Ovary (tissue), 9 donors: ENCODE measurements around the gene CALY. TPM values are rescaled to one million over a fixed set of nuclear protein-coding genes. Genes with fewer than 3 reads are reported as not detected.

Experiments
- DNase-seq, 5 donors: peaks; one replicate each; pipeline ENCODE4 v3.0.0-alpha.2; 2019 to 2020
- H3K27ac ChIP-seq, 2 donors: fragments of 200-600 bp; one replicate each; pipeline versions ENCODE4 v1.5.1 to v1.8.0; 2019 to 2022
- H3K27me3 ChIP-seq: fragments of 200-600 bp; one replicate; pipeline ENCODE4 v1.8.0; 2022
- H3K36me3 ChIP-seq: fragments of 200-600 bp; sonication (generic); one replicate; pipeline ENCODE4 v1.5.1; 2019
- H3K4me1 ChIP-seq: one replicate; pipeline ENCODE4 v1.8.1; 2013; ENCODE audit warnings: mild to moderate bottlenecking, moderate library complexity; ENCODE audit not compliant: insufficient read depth
- H3K4me3 ChIP-seq: fragments of 200-600 bp; sonication (generic); one replicate; pipeline ENCODE4 v1.5.1; 2017
- H3K9me3 ChIP-seq, 2 donors: fragments of 200-600 bp in 1 of 2; sonication (generic) in 1 of 2; one replicate each; pipeline versions ENCODE4 v1.5.1 to v1.8.1; 2013 to 2019; ENCODE audit warnings: mild to moderate bottlenecking in 1 of 2, moderate library complexity in 1 of 2
- EP300 ChIP-seq: sonication (generic); formaldehyde crosslinking; IDR thresholded peaks from one replicate; pipeline ENCODE4 v1.6.1; 2017; ENCODE audit warnings: antibody characterized with exemption
- POLR2A ChIP-seq: fragments of 450-650 bp; IDR thresholded peaks from one replicate; pipeline ENCODE4 v1.6.1; 2017; ENCODE audit warnings: antibody characterized with exemption, mild to moderate bottlenecking, moderate library complexity
- WGBS, 3 donors: extraction: QIAGEN DNeasy Blood & Tissue Kit in 1 of 3; methylation state at CpG; one replicate each; pipeline versions ENCODE4 v1.1.5 to v1.1.7; 2013 to 2017; 5-methylcytosine and 5-hydroxymethylcytosine counted together
- intact Hi-C, 4 donors: fragments of 100-400 bp; cut with DNase I; formaldehyde crosslinking; loops; one replicate each; pipeline versions ENCODE4 v1.11.0 to v1.15.1; 2022 to 2023
- polyA plus RNA-seq, 2 donors: library from polyadenylated mRNA; stranded (reverse); fragments of 200-250 nt in 1 of 2; fragments of 350-450 nt in 1 of 2; fragmentation: Illumina TruSeq in 1 of 2; extraction: RNeasy Lipid Tissue Mini Kit (QIAGEN cat#74804) in 1 of 2; gene quantifications; one replicate each; pipeline ENCODE4 v1.2.3, GENCODE V29; 2013 to 2014
- total RNA-seq, 7 donors: library from RNA; depleted of rRNA in 2 of 7; stranded (reverse); fragments of >200 nt in 2 of 7; fragmentation: NEBNext Ultra II Directional in 3 of 7; extraction: Animal tissue kit (Norgen Biotek cat#: 25700) in 3 of 7; gene quantifications; one replicate each; pipeline versions ENCODE4 v1.1.0 to v1.2.4, GENCODE V29; 2016 to 2023
- TF ChIP-seq, protein P1 (sequence below), 3 donors: fragments of 450-650 bp in 2 of 3; fragments of 200-600 bp in 1 of 3; IDR thresholded peaks; one replicate each; pipeline versions ENCODE4 v1.5.1 to v1.8.0; 2016 to 2022; ENCODE audit warnings: antibody characterized with exemption in 3 of 3, mild to moderate bottlenecking in 1 of 3
- donor health status: DM: no; HTN: no; CAD: no; lungs with moderate emphysema.
- donor health status: DM: no; HTN: no; CAD: no.
- donor health status: Bipolar disorder and iron deficiency.
- donor health status: DM: yes; HTN: yes; CAD: no.
- donor health status: DM: no; HTN: no; CAD: no.
- donor health status: DM: yes; HTN: yes; CAD: no.

Gene CALY
- total and polyA plus RNA-seq, 9 donors, result 0.69 TPM; not detected in 8

- WGBS, 3 donors, result 87 to 97% (median 96%) methylated on average over 8 of the region's 8 CpGs
- H3K4me1 ChIP-seq, result peaks cover 5% of the 10 kb centered on the region
- no peaks in the 10 kb centered on the region for H3K27me3 ChIP-seq
- no peaks in the 10 kb centered on the region for H3K9me3 ChIP-seq
- DNase-seq, result no peak
- intact Hi-C loops, result no loop called here
- H3K36me3 ChIP-seq, result no peaks in the 10 kb centered on the region
- no peak for TF ChIP-seq POLR2A
- TF ChIP-seq, protein P1, sequence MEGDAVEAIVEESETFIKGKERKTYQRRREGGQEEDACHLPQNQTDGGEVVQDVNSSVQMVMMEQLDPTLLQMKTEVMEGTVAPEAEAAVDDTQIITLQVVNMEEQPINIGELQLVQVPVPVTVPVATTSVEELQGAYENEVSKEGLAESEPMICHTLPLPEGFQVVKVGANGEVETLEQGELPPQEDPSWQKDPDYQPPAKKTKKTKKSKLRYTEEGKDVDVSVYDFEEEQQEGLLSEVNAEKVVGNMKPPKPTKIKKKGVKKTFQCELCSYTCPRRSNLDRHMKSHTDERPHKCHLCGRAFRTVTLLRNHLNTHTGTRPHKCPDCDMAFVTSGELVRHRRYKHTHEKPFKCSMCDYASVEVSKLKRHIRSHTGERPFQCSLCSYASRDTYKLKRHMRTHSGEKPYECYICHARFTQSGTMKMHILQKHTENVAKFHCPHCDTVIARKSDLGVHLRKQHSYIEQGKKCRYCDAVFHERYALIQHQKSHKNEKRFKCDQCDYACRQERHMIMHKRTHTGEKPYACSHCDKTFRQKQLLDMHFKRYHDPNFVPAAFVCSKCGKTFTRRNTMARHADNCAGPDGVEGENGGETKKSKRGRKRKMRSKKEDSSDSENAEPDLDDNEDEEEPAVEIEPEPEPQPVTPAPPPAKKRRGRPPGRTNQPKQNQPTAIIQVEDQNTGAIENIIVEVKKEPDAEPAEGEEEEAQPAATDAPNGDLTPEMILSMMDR (IDR thresholded peaks at IDR 0.05), result no peak
- no peak for TF ChIP-seq EP300
- no peak overlapping the region for H3K27ac ChIP-seq
- no peak overlapping the region for H3K4me3 ChIP-seq
Observed at GRCh38 chr10:133381036-133381435, 44.3 kb upstream of the CALY start.

DNA sequence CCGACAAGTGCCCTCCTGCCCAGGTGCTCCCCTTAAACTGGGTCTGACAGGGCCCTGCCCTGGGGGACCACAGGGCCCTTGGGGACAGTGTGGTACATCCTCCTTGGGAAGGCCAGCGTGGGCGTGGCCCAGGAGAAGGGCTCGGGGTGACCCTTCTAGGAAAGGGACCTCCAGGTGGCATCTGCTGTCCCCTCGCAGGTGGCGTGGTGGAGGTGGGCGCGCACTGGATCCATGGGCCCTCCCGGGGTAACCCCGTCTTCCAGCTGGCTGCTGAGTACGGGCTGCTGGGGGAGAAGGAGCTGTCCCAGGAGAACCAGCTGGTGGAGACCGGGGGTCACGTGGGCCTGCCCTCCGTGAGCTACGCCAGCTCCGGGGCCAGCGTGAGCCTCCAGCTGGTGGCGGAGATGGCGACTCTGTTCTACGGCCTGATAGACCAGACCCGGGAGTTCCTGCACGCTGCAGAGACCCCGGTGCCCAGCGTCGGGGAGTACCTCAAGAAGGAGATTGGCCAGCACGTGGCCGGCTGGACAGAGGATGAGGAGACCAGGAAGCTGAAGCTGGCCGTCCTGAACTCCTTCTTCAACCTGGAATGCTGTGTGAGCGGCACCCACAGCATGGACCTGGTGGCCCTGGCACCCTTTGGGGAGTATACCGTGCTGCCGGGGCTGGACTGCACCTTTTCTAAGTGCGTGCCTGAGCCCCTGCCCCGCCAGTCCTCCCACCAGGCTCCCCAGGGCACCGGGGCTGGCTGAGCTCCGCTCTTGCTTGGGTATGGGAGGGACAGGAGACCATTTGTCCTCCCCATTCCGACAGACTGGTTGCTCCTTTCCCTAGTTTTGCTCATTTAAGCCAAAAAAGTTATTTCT lies 43.3 kb upstream of the CALY start:
- intact Hi-C loops, result loop anchor here in 1 of 4 donors (5.0 kb wide), 1 partner anchor 73 kb away; the partner anchor contains the start of genes TUBGCP2 and ZNF511

DNA sequence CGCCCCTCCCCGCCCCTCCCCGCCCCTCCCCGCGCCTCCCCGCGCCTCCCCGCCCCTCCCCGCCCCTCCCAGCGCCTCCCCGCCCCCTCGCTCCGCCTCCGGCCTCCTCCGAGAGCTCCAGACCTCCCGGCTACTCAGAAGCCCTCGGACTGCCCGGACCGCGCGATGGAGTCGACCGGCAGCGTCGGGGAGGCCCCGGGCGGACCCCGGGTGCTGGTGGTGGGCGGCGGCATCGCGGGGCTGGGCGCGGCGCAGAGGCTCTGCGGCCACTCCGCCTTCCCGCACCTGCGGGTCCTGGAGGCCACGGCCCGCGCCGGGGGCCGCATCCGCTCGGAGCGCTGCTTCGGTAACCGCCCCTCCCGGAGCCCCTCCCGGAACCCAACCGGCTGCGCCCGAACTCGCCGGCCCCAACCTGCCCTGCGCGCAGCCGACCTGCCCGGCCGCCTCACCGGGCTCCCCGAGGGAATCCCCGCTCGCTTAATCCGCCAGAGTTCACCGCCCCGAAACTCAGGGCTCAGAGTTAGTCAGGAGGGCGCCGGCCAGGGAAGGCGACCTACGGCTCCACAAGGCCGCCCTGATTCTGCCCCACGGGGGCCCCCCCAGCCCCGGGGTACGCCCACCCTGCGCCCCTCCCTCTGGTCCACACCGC lies 42.6 kb upstream of the CALY start, which contains the start of gene PAOX:
Gene PAOX, plus strand, starts transcription at position 111 of the 649 bp plus-strand sequence. Its CDS starts 55 bp downstream, at position 166.
- intact Hi-C loops, result loop anchor here in 1 of 4 donors (5.0 kb wide), 1 partner anchor 72 kb away; the partner anchor contains the start of genes TUBGCP2 and ZNF511
- H3K27ac ChIP-seq, result peak within 1 kb of the TSS in 1 of 2 donors; percentile 80
- H3K36me3 ChIP-seq, result no peaks in the 10 kb centered on the region
- DNase-seq, result peak; percentile 78 to 89 (median 81)
- peak within 1 kb of the TSS; percentile 79 for H3K4me3 ChIP-seq
- H3K9me3 ChIP-seq, result no peaks in the 10 kb centered on the region
- H3K4me1 ChIP-seq, result peaks cover 5% of the 10 kb centered on the region
- TF ChIP-seq POLR2A (no peak), EP300 (no peak)
- TF ChIP-seq, protein P1 (IDR thresholded peaks at IDR 0.05), result no peak
- H3K27me3 ChIP-seq, result no peaks in the 10 kb centered on the region
- WGBS, 3 donors, result 1 to 3% (median 2%) methylated on average over 32 to 63 of the region's 78 CpGs

More for the DNA sequence above, 43.3 kb upstream of the CALY start:
- Histone ChIP-seq H3K27ac (peak overlapping the region in 1 of 2 donors; percentile 57), H3K36me3 (no peaks in the 10 kb centered on the region), H3K27me3 (no peaks in the 10 kb centered on the region), H3K4me3 (peak overlapping the region; percentile 79), H3K4me1 (peaks cover 5% of the 10 kb centered on the region), H3K9me3 (no peaks in the 10 kb centered on the region)
- 87 to 91% (median 90%) methylated on average over 34 to 36 of the region's 36 CpGs for WGBS, 3 donors
- DNase-seq, result no peak
- TF ChIP-seq, protein P1 (IDR thresholded peaks at IDR 0.05), result no peak
- no peak for TF ChIP-seq POLR2A
- TF ChIP-seq EP300, result no peak
